HepG2 (cell line): Measurements from ENCODE around the gene CRISPLD2. TPM values are rescaled to one million over a fixed set of nuclear protein-coding genes. Genes with fewer than 3 reads are reported as not detected.

Source experiments
- ARID2 ChIP-seq: sonication (generic); formaldehyde crosslinking; IDR thresholded peaks from 2 replicates; pipeline ENCODE4 v1.8.1; 2022; ENCODE audit warnings: mild to moderate bottlenecking, missing genetic modification reagents, borderline replicate concordance
- EHMT2 ChIP-seq: fragments of 200-600 bp; sonication (generic); IDR thresholded peaks from 2 replicates; pipeline ENCODE4 v1.7.0; 2017; ENCODE audit warnings: antibody characterized with exemption, low read depth, low read length, borderline replicate concordance
- FOXC1 ChIP-seq: sonication (generic); formaldehyde crosslinking; IDR thresholded peaks from 2 replicates; pipeline ENCODE4 v1.8.0; 2022; ENCODE audit warnings: mild to moderate bottlenecking, missing genetic modification reagents, borderline replicate concordance
- FOXJ3 ChIP-seq: sonication (generic); formaldehyde crosslinking; IDR thresholded peaks from 2 replicates; pipeline ENCODE4 v1.4.0; 2020; ENCODE audit warnings: missing genetic modification reagents, mild to moderate bottlenecking, borderline replicate concordance
- HNRNPH1 ChIP-seq: fragments of 200-400 bp; formaldehyde crosslinking; optimal IDR thresholded peaks from 2 replicates; pipeline ENCODE3; 2017; ENCODE audit warnings: mild to moderate bottlenecking, low read depth, low read length
- JUND ChIP-seq: sonication (generic); formaldehyde crosslinking; IDR thresholded peaks from 2 replicates; pipeline ENCODE4 v1.8.0; 2022; ENCODE audit warnings: mild to moderate bottlenecking, missing genetic modification reagents
- MAX ChIP-seq: IDR thresholded peaks from 2 replicates; pipeline ENCODE4 v1.6.1; 2012; ENCODE audit warnings: inconsistent platforms
- NFE2 ChIP-seq: sonication (generic); formaldehyde crosslinking; IDR thresholded peaks from 2 replicates; pipeline ENCODE4 v1.4.0; 2020; ENCODE audit warnings: missing genetic modification reagents
- SALL1 ChIP-seq: sonication (generic); formaldehyde crosslinking; IDR thresholded peaks from 2 replicates; pipeline ENCODE4 v1.8.0; 2022; ENCODE audit warnings: mild to moderate bottlenecking, missing genetic modification reagents
- TBP ChIP-seq: sonication (generic); formaldehyde crosslinking; IDR thresholded peaks from 2 replicates; pipeline ENCODE4 v1.5.0; 2020; ENCODE audit warnings: missing genetic modification reagents
- ZBTB20 ChIP-seq: sonication (generic); formaldehyde crosslinking; IDR thresholded peaks from 2 replicates; pipeline ENCODE4 v1.8.1; 2023; ENCODE audit warnings: missing genetic modification reagents, low read depth, mild to moderate bottlenecking, borderline replicate concordance
- ZFX ChIP-seq: sonication (generic); formaldehyde crosslinking; IDR thresholded peaks from 2 replicates; pipeline ENCODE4 v1.4.0; 2020; ENCODE audit warnings: mild to moderate bottlenecking, low read depth, missing genetic modification reagents, moderate library complexity
- ZNF225 ChIP-seq: sonication (generic); formaldehyde crosslinking; IDR thresholded peaks from 2 replicates; pipeline ENCODE4 v1.4.0; 2020; ENCODE audit warnings: mild to moderate bottlenecking, missing genetic modification reagents
- ZNF562 ChIP-seq: sonication (generic); formaldehyde crosslinking; IDR thresholded peaks from 2 replicates; pipeline ENCODE4 v1.8.0; 2022; ENCODE audit warnings: missing genetic modification reagents, borderline replicate concordance
- ZNF614 ChIP-seq: IDR thresholded peaks from 2 replicates; pipeline ENCODE4 v1.6.1; 2018; ENCODE audit warnings: missing biosample characterization, missing genetic modification reagents, inconsistent platforms, borderline replicate concordance
- ZUFSP ChIP-seq: sonication (generic); formaldehyde crosslinking; IDR thresholded peaks from 2 replicates; pipeline ENCODE4 v1.9.0; 2021; ENCODE audit warnings: missing genetic modification reagents, mild to moderate bottlenecking, borderline replicate concordance
- polyA plus RNA-seq, 8 experiments: library from polyadenylated mRNA; depleted of rRNA in 3 of 8; stranded (reverse) in 7 of 8; unstranded in 1 of 8; fragments of >200 nt; fragmentation: Illumina TruSeq in 4 of 8; extraction: Trizol in 4 of 8; gene quantifications; 2 replicates each; pipeline versions ENCODE4 v1.2.1 to v1.2.3, GENCODE V29; 2011 to 2016; ENCODE audit warnings: low read depth in 4 of 8, missing spikeins in 1 of 8, mixed read lengths in 1 of 8; ENCODE audit not compliant: insufficient read depth in 1 of 8
- total RNA-seq, 5 experiments: library from RNA; depleted of rRNA; stranded (reverse); fragments of >200 nt; fragmentation: Illumina TruSeq; extraction: Trizol; gene quantifications; 2 replicates each; pipeline ENCODE4 v1.2.3, GENCODE V29; 2016; ENCODE audit warnings: low read depth in 1 of 5
- TF ChIP-seq, protein P1 (sequence below): sonication (generic); formaldehyde crosslinking; IDR thresholded peaks from 2 replicates; pipeline ENCODE4 v1.4.0; 2020; ENCODE audit warnings: mild to moderate bottlenecking, missing genetic modification reagents, borderline replicate concordance
- TF ChIP-seq, protein P2 (sequence below): sonication (generic); formaldehyde crosslinking; IDR thresholded peaks from 2 replicates; pipeline ENCODE4 v1.4.0; 2020; ENCODE audit warnings: missing genetic modification reagents, borderline replicate concordance

Gene CRISPLD2
- total and polyA plus RNA-seq, 2 of the 13 experiments (the other 11 are each of a cell fraction or from before 2014, with no cell fraction given): 0.04 to 0.31 TPM

DNA sequence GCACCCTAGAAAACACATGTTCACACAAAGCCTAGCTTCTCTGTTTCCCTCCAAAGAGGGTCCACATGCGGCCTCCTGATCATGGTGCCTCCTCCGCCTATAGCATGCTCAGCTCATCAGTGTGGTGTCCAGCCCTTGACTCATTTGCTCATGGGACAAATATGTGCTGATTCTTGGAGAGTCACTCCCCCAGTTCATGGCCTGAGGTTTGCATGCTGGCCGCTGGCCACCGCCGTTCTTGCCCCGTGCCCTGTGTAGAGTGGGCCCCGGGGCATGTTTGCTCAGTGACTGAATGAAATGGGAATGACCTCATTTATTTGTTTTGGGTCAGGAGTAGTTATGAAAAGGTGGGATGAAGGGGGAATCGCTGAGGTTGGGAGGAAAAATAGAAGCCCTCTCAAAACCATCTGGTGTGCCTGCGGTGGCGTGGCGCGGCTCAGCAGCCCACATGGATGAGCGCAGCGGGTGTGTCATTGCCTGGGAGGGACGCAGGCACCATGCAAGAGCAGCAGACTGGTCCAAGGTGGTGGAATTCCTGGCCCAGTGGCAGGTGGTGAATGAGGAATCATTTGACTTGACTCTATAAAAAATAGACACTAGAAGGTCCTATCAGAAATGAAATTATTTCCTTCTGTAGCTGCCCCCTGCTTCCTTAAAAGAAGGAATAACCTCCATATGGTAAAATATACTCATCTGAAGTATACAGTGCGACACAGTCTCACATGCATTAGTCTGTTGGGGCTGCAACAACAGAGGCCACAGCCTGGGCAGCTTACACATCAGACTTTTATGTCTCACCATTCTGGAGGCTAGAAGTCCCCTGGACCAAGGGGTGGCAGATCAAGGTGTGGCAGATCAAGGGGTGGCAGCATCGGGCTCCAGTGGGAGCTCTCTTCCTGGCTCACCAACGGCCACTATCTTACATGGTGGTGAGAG is 31.7 kb downstream of the CRISPLD2 start (continued):
- TF ChIP-seq, protein P1, sequence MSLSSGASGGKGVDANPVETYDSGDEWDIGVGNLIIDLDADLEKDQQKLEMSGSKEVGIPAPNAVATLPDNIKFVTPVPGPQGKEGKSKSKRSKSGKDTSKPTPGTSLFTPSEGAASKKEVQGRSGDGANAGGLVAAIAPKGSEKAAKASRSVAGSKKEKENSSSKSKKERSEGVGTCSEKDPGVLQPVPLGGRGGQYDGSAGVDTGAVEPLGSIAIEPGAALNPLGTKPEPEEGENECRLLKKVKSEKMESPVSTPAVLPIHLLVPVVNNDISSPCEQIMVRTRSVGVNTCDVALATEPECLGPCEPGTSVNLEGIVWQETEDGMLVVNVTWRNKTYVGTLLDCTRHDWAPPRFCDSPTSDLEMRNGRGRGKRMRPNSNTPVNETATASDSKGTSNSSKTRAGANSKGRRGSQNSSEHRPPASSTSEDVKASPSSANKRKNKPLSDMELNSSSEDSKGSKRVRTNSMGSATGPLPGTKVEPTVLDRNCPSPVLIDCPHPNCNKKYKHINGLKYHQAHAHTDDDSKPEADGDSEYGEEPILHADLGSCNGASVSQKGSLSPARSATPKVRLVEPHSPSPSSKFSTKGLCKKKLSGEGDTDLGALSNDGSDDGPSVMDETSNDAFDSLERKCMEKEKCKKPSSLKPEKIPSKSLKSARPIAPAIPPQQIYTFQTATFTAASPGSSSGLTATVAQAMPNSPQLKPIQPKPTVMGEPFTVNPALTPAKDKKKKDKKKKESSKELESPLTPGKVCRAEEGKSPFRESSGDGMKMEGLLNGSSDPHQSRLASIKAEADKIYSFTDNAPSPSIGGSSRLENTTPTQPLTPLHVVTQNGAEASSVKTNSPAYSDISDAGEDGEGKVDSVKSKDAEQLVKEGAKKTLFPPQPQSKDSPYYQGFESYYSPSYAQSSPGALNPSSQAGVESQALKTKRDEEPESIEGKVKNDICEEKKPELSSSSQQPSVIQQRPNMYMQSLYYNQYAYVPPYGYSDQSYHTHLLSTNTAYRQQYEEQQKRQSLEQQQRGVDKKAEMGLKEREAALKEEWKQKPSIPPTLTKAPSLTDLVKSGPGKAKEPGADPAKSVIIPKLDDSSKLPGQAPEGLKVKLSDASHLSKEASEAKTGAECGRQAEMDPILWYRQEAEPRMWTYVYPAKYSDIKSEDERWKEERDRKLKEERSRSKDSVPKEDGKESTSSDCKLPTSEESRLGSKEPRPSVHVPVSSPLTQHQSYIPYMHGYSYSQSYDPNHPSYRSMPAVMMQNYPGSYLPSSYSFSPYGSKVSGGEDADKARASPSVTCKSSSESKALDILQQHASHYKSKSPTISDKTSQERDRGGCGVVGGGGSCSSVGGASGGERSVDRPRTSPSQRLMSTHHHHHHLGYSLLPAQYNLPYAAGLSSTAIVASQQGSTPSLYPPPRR: peak; percentile 87
- TF ChIP-seq JUND: peak; percentile 93
- no peak for TF ChIP-seq FOXJ3 (CRISPR knock-in tag)
- no peak for TF ChIP-seq NFE2 (CRISPR knock-in tag)
- TF ChIP-seq TBP: no peak
- TF ChIP-seq ZBTB20 (CRISPR knock-in tag): no peak
- no peak for TF ChIP-seq MAX
- TF ChIP-seq EHMT2: no peak
- TF ChIP-seq ZNF562: no peak
- no peak for TF ChIP-seq ZUFSP (CRISPR knock-in tag)
- no peak for TF ChIP-seq HNRNPH1
- peak; percentile 65 for TF ChIP-seq ZFX (CRISPR knock-in tag)
- TF ChIP-seq ZNF614 (CRISPR knock-in tag): peak; percentile 84; the same call in 1 of the 2 replicates
- TF ChIP-seq ZNF225: no peak
- no peak for TF ChIP-seq FOXC1 (CRISPR knock-in tag)
- TF ChIP-seq, protein P2, sequence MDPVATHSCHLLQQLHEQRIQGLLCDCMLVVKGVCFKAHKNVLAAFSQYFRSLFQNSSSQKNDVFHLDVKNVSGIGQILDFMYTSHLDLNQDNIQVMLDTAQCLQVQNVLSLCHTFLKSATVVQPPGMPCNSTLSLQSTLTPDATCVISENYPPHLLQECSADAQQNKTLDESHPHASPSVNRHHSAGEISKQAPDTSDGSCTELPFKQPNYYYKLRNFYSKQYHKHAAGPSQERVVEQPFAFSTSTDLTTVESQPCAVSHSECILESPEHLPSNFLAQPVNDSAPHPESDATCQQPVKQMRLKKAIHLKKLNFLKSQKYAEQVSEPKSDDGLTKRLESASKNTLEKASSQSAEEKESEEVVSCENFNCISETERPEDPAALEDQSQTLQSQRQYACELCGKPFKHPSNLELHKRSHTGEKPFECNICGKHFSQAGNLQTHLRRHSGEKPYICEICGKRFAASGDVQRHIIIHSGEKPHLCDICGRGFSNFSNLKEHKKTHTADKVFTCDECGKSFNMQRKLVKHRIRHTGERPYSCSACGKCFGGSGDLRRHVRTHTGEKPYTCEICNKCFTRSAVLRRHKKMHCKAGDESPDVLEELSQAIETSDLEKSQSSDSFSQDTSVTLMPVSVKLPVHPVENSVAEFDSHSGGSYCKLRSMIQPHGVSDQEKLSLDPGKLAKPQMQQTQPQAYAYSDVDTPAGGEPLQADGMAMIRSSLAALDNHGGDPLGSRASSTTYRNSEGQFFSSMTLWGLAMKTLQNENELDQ (CRISPR knock-in tag): no peak
- TF ChIP-seq SALL1 (CRISPR knock-in tag): peak; percentile 96
- TF ChIP-seq ARID2: no peak
